H1 (cell line): ENCODE results near the gene DTL. TPM values are rescaled to one million over a fixed set of nuclear protein-coding genes. Genes with fewer than 3 reads are reported as not detected.

Source experiments
- TAF1 ChIP-seq: IDR thresholded peaks from 2 replicates; pipeline ENCODE4 v1.6.1; 2011; ENCODE audit warnings: mild to moderate bottlenecking, low read depth, low read length
- polyA plus RNA-seq, 7 experiments: library from polyadenylated mRNA; depleted of rRNA in 3 of 7; stranded (reverse) in 5 of 7; unstranded in 2 of 7; fragments of >200 nt in 5 of 7; fragments of 200-250 nt in 2 of 7; gene quantifications; 1 replicate in 5 of 7; 2 replicates in 1 of 7; 4 replicates in 1 of 7; pipeline versions ENCODE4 v1.2.1 to v1.2.3, GENCODE V29; 2011 to 2013; ENCODE audit warnings: missing spikeins in 2 of 7, mixed read lengths in 2 of 7
- total RNA-seq: library from RNA; stranded (reverse); fragmentation: NEBNext Ultra II Directional; extraction: Animal tissue kit (Norgen Biotek cat#: 25700); gene quantifications from 2 replicates; pipeline ENCODE4 v1.2.1, GENCODE V29; 2021

Gene DTL
- total and polyA plus RNA-seq, 2 of the 8 experiments (the other 6 are each of a cell fraction or from before 2014, with no cell fraction given): 36.0 to 46.9 TPM

GRCh38 chr1:212039622-212040021 is 4.1 kb downstream of the DTL start (continued):
- no peak for TF ChIP-seq TAF1
- TF ChIP-seq, all 59 proteins: peak for 0
